ENCODE measurements around the gene GRID1.

The GRID1 gene

GRCh38 chr10:86063341-86063740 lies 303.3 kb downstream of the GRID1 start:
- DNase-seq (ENCODE audit: low read depth in 2 of 2) = no peak

DNA sequence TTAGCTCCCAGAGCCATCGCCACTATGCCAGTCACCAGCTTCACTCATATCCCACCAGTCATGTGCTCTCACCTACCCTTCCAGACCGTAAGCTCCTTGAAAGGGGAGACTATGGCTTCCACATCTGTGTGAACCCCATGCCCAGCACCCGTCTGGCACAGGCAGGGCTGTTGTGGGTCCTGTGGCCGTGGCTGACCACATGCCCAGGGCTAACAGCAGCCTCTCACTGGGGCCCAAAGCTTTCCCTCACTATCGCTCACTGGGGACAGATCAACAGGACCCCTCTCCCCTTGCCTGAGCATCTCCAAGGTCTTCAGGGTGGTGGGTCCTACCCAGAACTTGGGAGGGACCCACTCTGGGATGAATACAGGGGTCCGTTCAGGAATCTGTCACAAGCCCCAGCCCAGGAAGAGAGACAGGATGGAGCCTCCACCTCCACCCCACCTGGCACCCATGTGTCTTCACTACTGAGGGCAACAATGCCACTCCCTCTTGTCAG lies 303.9 kb downstream of the GRID1 start:
- no peak for DNase-seq (ENCODE audit: low read depth in 2 of 2)

DNA sequence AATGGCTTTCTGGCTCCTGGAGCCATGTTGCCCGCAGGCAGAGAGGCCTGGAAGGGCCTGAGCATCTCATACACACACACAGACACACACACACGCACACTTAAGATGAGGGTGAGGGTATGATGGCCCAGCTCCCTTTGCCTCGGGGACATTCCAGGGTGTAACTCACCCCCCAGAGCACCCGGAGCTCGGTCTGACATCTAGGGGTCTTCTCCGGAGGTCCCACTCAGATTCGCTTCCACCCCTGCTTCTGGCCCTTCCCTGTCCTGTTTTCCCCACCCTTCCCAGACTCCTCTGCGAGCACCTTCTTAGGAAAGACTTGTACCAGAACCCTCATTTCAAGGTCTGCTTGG lies 304.4 kb downstream of the GRID1 start:
- DNase-seq (ENCODE audit: low read depth in 2 of 2) = no peak

DNA sequence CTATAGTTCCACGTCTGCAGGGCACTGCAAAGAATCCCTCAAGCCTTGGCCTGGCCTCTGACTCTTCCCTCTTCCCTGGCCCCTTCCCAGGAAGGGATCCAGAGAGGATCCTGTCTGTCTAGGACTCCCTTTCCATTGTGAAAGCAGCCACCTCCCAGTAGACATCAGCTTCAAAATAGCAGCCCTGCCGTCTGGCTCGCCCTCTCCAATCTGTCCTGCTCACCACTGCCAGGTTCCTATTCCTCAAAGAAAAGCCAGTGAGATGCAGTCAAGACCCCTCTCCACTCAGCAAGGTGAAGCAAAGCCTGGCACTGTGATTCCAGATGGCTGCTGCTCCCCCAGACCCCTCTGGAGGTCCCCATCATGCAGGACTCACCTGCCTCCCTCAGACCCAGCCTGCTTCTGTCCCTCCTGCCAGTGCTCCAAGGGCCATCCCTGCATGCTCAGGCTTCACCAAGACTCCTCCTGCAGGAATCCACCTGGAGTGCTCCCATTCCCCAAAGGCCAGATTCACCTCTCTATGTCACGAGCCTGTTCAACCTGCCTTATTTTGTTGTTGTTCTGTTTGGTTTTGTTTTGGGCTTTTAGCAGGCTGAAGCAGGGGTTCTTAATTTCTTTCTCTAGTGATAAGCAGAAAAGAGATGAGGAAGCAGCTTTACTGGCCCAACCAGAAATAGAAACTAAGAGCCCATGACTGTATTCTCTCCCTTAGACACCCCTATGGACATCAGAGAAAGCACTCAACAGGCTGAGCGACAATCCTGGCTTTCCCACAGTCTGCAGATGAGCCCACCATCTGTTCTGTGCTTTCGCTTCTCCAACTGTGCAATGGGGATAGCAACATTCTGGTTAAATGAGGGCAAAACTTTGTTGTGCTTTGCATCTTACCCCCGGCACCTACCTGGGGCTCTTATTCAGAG lies 305.1 kb downstream of the GRID1 start:
- DNase-seq (ENCODE audit: low read depth in 2 of 2) = no peak

GRCh38 chr10:86060386-86061277 lies 306.0 kb downstream of the GRID1 start:
- no peak for DNase-seq (ENCODE audit: low read depth in 2 of 2)

DNA sequence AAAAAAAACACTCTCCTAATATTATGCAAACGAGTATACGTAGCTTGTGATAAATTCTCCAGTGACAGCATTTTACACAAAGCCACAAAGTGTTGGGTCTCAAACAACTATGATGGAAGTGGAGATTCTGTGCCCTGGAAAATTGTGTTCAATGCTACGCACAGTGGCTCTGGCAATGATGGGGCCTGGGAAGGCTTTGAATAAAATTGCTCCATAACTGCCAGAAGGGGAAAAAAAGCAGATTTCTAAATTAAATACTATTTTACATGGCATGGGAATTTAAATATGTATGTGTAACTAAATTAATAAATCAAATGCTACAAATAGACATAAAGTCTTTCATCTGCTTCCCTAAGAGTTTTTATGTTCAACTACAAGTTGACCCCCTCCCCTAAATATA lies 306.7 kb downstream of the GRID1 start:
- no peak for DNase-seq (ENCODE audit: low read depth in 2 of 2)

DNA sequence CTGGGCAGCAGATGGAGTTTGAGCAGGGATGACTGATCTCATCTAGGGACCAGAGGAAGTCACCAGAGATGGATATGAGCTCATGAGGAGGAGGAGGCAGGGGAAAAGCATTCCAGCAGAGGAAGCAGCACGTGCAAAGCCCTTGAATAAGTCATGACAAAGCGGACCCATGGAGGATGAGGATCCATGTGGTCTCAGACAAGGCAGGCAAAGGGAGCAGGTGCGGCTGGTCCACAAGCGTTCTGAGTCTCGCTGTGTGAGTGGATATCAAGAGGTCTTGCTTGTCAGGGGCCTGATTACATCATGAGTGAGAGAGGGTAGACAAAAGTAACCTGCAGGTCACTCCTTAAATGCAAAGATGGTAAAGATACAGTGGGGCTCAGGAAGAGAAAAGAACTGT lies 307.6 kb downstream of the GRID1 start:
- no peak for DNase-seq (ENCODE audit: low read depth in 2 of 2)

DNA sequence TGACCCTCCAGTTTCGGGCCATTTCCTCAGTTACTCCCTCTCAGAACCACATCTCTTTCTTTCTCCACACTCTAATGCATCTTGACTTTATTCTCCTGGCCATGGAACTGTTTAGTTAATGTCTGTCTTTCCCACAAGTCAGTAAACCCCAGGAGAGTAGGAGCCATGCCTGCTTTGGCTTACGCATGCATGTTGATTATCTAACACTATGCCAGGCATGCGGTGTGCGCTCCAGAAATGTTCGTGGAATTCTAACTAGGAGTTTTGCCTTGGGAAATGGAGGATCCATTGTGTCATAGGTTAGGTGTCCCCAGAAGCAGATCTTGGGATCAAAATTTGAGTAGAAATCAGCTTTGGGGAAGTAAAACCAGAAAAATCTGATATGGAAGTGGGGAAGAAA lies 308.9 kb downstream of the GRID1 start:
- no peak for DNase-seq (ENCODE audit: low read depth in 2 of 2)

DNA sequence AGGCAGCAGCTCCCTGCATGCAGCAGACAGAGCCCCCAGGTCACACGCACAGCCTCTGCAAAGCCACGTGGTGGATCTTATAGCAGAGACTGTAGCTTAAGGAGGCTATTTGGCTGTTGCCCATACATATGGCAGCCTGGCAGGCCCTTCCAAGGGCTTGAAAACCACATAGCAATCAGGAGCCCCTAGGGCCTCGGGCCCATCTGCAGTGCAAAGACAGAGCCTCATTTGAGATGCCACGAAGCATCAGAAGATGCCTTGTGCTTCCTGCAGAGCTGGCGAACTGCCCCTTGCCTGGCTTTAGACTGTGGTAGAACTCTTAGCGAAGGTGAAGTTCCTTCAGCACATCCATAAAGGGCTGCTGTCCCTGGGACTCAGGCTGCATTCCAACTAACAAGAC lies 309.9 kb downstream of the GRID1 start:
- no peak for DNase-seq (ENCODE audit: low read depth in 2 of 2)

DNA sequence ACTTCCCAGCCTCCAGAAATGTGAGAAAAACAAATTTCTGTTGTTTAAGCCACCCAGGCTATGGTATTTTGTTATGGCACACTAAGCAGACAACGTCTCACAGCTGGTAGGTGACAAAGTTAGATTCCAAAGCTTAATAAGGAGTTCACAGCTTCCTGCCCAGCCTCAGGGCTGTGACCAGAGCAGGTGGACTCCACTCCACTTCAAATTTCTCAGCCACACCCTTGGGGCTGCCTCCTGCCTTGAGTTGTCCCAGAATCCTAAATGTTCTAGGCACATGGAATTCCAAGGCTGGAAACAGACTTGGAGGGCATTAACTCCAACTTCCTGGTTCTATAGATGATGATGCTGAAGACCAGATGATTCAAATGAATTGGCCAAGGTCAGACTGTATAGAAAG lies 310.7 kb downstream of the GRID1 start:
- DNase-seq (ENCODE audit: low read depth in 2 of 2) = no peak

- no peak for DNase-seq (ENCODE audit: low read depth in 2 of 2)
Observed at GRCh38 chr10:86053675-86054074, 312.9 kb downstream of the GRID1 start.

GRCh38 chr10:86051586-86051985 lies 315.0 kb downstream of the GRID1 start:
- DNase-seq (ENCODE audit: low read depth in 2 of 2) = no peak

DNA sequence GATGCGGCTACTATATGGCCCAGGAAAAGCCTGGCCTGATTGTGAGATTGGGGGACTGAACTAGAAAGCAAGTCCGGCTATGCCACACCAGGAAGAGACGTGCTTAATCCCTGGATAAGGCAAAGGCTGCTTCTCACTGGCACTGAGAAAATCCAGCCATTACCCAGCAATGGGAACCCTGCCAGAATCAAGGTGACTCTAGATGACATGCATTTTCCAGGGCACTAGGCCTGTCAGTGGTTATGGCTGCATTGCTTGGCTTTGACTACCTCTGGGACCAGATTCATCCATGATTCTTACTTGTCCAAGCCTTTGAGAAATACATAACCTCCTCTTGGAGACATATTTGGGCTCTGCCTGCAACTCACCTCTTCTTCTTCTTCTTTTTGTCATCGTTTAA lies 317.2 kb downstream of the GRID1 start:
- DNase-seq (ENCODE audit: low read depth in 2 of 2) = no peak

DNA sequence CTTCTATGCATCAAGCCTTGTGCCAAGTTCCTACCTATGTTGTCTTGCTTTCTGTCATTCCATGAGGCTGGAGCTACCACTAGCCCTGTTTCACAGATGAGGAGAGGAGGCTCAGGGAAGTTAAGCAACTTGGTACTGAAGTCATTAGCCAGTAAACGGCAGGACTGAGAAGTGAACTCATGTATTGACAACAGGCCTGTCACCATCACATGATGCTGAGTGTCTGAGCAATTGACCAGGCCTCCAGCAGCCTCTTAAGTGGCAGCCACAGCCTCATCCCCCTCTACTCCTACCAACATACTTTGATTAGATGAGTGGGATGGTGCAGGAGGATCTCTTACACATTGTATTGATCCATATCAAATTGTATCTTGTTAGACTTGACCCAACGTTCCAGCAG lies 317.6 kb downstream of the GRID1 start:
- DNase-seq (ENCODE audit: low read depth in 2 of 2) = no peak

DNA sequence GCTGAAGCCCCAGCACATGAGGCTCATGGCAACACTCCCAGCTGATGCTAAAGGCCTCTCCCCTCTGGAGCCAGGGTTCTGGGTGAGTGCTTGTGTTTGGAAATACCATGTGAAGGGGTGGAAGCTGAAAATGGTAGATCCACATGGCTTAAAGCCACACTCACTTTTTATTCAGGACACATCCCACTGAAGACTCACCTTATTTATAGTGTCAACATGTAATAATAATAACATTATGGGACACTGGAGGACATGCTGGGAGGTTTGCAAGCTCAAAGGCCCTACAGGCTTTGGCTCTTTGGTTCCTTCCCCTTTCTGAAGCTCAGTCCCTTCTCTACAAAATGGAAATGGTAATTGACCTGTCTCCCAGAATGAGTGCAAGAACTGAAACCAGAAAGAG lies 318.0 kb downstream of the GRID1 start:
- no peak for DNase-seq (ENCODE audit: low read depth in 2 of 2)

DNA sequence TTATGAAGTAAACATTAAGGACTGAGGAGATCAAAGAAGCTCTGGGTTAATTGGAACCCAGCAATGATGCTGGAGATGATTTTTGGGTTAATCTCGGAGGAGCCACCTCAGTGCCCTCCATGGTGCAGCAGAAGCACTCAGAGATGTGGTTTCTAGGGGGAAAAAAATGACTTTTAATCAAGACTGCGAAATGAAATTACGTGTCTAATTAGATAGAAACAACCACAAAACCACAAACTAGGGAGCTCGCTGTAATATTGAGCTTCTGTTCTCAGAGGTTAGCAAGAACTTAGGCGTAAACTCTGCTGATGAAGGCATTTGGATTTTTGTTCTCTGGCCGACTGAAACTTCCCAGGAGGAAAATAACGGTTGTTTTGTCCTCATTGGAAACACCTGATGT lies 319.0 kb downstream of the GRID1 start:
- no peak for DNase-seq (ENCODE audit: low read depth in 2 of 2)

GRCh38 chr10:86046845-86047460 lies 319.6 kb downstream of the GRID1 start:
- DNase-seq (ENCODE audit: low read depth in 2 of 2) = no peak

DNA sequence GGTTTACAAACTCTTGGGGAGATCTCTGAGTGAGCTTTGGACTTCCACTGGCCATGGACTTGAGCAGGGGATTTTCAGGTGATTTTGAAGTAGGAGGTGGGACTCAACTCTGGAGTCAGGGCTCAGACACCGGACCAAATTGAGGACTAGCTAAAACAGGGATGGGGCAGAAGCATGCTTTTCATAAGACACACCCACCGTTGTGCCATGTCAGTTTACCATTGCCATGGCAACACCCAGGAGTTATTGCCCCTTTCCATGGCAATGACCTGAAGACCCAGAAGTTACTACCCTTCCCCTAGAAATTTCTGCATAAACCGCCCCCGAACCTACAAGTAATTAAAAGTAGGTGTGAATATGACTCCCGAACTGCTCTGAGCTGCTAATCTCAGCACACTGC lies 320.7 kb downstream of the GRID1 start:
- no peak for DNase-seq (ENCODE audit: low read depth in 2 of 2)

- DNase-seq (ENCODE audit: low read depth in 2 of 2) = no peak
Observed at GRCh38 chr10:86044029-86044428, 322.6 kb downstream of the GRID1 start.

DNA sequence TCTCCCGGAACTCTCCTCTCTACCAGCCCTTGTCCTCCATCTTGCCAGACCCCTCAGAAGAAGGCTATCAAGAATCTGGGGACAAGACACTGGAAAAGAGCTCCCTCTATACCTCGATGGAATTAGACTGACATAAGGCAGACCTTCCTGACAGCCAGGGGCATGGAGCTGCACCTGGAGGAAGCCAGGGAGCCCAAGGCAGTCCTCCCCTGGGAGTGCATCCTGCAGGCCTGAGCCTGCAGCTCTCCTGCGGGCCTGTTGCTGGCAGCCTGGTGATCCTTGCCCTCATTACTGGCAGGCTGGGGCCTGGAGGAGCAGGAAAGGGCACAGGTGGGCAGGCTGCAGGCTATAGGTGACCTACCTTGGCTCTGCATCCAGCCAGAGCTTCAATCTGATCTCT lies 323.4 kb downstream of the GRID1 start:
- DNase-seq (ENCODE audit: low read depth in 2 of 2) = no peak

DNA sequence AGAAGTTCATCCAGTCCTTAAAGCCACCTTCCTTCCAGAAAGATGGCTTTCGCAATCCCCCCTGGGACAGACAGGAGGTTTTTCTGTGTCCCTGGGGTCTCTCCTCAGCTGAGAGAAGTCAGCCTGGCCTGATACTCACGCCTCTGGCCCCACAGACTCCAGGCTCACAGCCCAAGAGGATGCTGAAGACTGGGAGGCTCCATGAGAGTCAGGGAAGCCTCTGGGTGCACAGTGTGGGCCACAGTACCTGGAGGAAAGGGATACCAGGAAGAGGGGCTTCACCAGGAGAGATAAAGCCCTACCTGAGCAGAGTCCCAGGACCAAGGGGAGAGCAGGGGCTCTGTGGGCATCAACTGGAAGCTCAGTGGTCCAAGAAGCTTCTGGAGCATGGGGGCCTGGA lies 324.4 kb downstream of the GRID1 start:
- no peak for DNase-seq (ENCODE audit: low read depth in 2 of 2)

DNA sequence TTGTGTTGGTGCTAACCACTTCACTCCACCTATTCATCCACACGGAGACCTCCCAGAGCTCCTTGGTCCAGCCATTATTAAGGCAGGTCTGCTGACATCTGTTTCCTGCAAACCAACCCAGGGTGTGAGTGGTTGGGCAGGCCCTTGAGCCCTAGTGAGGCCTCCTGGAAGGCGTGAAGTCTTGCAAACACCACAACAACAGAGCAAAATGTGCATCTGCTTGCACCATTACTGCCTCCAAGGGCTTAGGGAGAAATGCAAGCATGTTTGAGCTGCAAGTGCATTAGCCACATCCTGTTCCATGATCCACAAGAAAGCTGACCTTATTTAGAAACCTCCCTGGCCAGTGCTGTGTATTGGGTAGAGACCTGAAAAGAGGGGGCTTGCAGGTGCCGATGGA lies 325.5 kb downstream of the GRID1 start:
- DNase-seq (ENCODE audit: low read depth in 2 of 2) = no peak
